IMR-90 (cell line): ENCODE results near the gene GALR2. TPM values are rescaled to one million over a fixed set of nuclear protein-coding genes. Genes with fewer than 3 reads are reported as not detected.

ENCODE experiments used
- ATAC-seq: fragments of 200-7000 bp; cut with Tn5 transposase; 2 replicates; pipeline ENCODE4 v1.9.1; 2020; ENCODE audit warnings: low read depth, mild to moderate bottlenecking, moderate library complexity
- BruUV-seq: library from RNA; stranded (reverse); fragments of 400-500 nt; replicated peaks from 2 replicates; lab custom pipeline; 2021; lab: Mats Ljungman, UMichigan
- CTCF ChIA-PET: fragments of 300-600 bp; formaldehyde crosslinking; extraction: SDS; loops from one replicate; lab custom pipeline; 2021; ENCODE audit warnings: antibody characterized with exemption; lab: Yijun Ruan, JAX
- POLR2A ChIA-PET: fragments of 300-600 bp; sonication (Branson Sonifier 250); formaldehyde crosslinking; loops from one replicate; lab custom pipeline; 2022; ENCODE audit warnings: antibody characterized with exemption; ENCODE audit not compliant: unreplicated experiment; lab: Charles Lee
- DNase-seq: peaks from one replicate; pipeline ENCODE4 v3.0.0; 2013
- H2AFZ ChIP-seq: replicated peaks from 2 replicates; pipeline ENCODE3; 2013; ENCODE audit warnings: low read length, mild to moderate bottlenecking; ENCODE audit not compliant: poor library complexity
- H2AK5ac ChIP-seq: 2 replicates; pipeline ENCODE4 v1.6.1; 2013; ENCODE audit warnings: low read depth, low read length, inconsistent platforms
- H2AK9ac ChIP-seq: replicated peaks from 2 replicates; pipeline ENCODE3; 2013; ENCODE audit warnings: mild to moderate bottlenecking, low read depth, low read length, moderate library complexity; ENCODE audit not compliant: poor library complexity
- H2BK120ac ChIP-seq: 2 replicates; pipeline ENCODE4 v1.6.1; 2013; ENCODE audit warnings: low read depth, low read length, inconsistent platforms
- H2BK15ac ChIP-seq: 3 replicates; pipeline ENCODE4 v1.6.1; 2013; ENCODE audit warnings: low read depth, low read length, inconsistent platforms
- H2BK20ac ChIP-seq: 2 replicates; pipeline ENCODE4 v1.6.1; 2013; ENCODE audit warnings: low read depth, mild to moderate bottlenecking, inconsistent platforms, low read length, moderate library complexity
- H2BK5ac ChIP-seq: 2 replicates; pipeline ENCODE4 v1.6.1; 2013; ENCODE audit warnings: mild to moderate bottlenecking, low read depth, low read length, inconsistent platforms; ENCODE audit not compliant: poor library complexity, severe bottlenecking
- H3K14ac ChIP-seq: replicated peaks from 2 replicates; pipeline ENCODE4 v1.6.1; 2013; ENCODE audit warnings: low read depth, low read length, inconsistent platforms
- H3K18ac ChIP-seq: 2 replicates; pipeline ENCODE4 v1.6.1; 2013; ENCODE audit warnings: low read depth, low read length, control low read depth
- H3K23ac ChIP-seq: 2 replicates; pipeline ENCODE4 v1.6.1; 2013; ENCODE audit warnings: low read depth, low read length, inconsistent platforms
- H3K27ac ChIP-seq: 2 replicates; pipeline ENCODE4 v1.5.1; 2013; ENCODE audit warnings: mild to moderate bottlenecking, control low read depth, low read length; ENCODE audit not compliant: insufficient read depth
- H3K27me3 ChIP-seq: 2 replicates; pipeline ENCODE4 v1.6.1; 2013; ENCODE audit warnings: low read length; ENCODE audit not compliant: control insufficient read depth, insufficient read depth
- H3K36me3 ChIP-seq: 2 replicates; pipeline ENCODE4 v1.6.1; 2013; ENCODE audit warnings: low read length, mixed read lengths; ENCODE audit not compliant: control insufficient read depth, insufficient read depth
- H3K4ac ChIP-seq: 2 replicates; pipeline ENCODE4 v1.6.1; 2013; ENCODE audit warnings: low read depth, low read length, inconsistent platforms
- H3K4me1 ChIP-seq: 2 replicates; pipeline ENCODE4 v1.6.1; 2013; ENCODE audit warnings: low read length, mixed read lengths; ENCODE audit not compliant: control insufficient read depth, insufficient read depth
- H3K4me2 ChIP-seq: 2 replicates; pipeline ENCODE4 v1.6.1; 2013; ENCODE audit warnings: low read depth, mild to moderate bottlenecking, control low read depth, low read length, moderate library complexity
- H3K4me3 ChIP-seq: 2 replicates; pipeline ENCODE4 v1.5.1; 2013; ENCODE audit warnings: low read depth, mild to moderate bottlenecking, control low read depth, low read length, moderate library complexity; ENCODE audit not compliant: insufficient read depth
- H3K56ac ChIP-seq: 2 replicates; pipeline ENCODE4 v1.6.1; 2013; ENCODE audit warnings: low read length, inconsistent platforms; ENCODE audit not compliant: insufficient read depth; ENCODE audit errors: extremely low read depth
- H3K79me1 ChIP-seq, 2 experiments: 2 replicates each; pipeline ENCODE4 v1.6.1; 2013; ENCODE audit warnings: low read length in 2 of 2, inconsistent platforms in 1 of 2, low read depth in 1 of 2
- H3K9ac ChIP-seq: 2 replicates; pipeline ENCODE4 v1.6.1; 2013; ENCODE audit warnings: low read depth, low read length, control low read depth
- H3K9me1 ChIP-seq: 2 replicates; pipeline ENCODE4 v1.6.1; 2013; ENCODE audit warnings: low read length, inconsistent platforms; ENCODE audit not compliant: insufficient read depth
- H3K9me3 ChIP-seq: 2 replicates; pipeline ENCODE4 v1.6.1; 2013; ENCODE audit warnings: low read length; ENCODE audit not compliant: control insufficient read depth, insufficient read depth
- H4K20me1 ChIP-seq: 2 replicates; pipeline ENCODE4 v1.6.1; 2013; ENCODE audit warnings: low read length, inconsistent platforms; ENCODE audit not compliant: insufficient read depth
- H4K5ac ChIP-seq: 2 replicates; pipeline ENCODE4 v1.6.1; 2013; ENCODE audit warnings: mild to moderate bottlenecking, low read depth, low read length, control low read depth
- H4K8ac ChIP-seq, 2 experiments: 2 replicates each; pipeline ENCODE4 v1.6.1; 2013; ENCODE audit warnings: low read depth in 2 of 2, low read length in 2 of 2, control low read depth in 1 of 2, inconsistent platforms in 1 of 2
- H4K91ac ChIP-seq: 2 replicates; pipeline ENCODE4 v1.6.1; 2013; ENCODE audit warnings: low read depth, low read length, inconsistent platforms; ENCODE audit not compliant: insufficient read depth
- CEBPB ChIP-seq: IDR thresholded peaks from 2 replicates; pipeline ENCODE4 v1.6.1; 2012; ENCODE audit warnings: low read depth, low read length, improper control_type of control experiment
- CHD1 ChIP-seq: IDR thresholded peaks from 2 replicates; pipeline ENCODE4 v1.6.1; 2012; ENCODE audit warnings: low read depth, low read length, improper control_type of control experiment
- FOS ChIP-seq: fragments of 150-350 bp; IDR thresholded peaks from 2 replicates; pipeline ENCODE4 v1.6.1; 2016; ENCODE audit warnings: low read depth, low read length
- RCOR1 ChIP-seq: IDR thresholded peaks from 2 replicates; pipeline ENCODE4 v1.6.1; 2012; ENCODE audit warnings: mild to moderate bottlenecking, low read length, improper control_type of control experiment; ENCODE audit not compliant: insufficient replicate concordance
- SMC3 ChIP-seq: fragments of 150-350 bp; IDR thresholded peaks from 2 replicates; pipeline ENCODE4 v1.6.1; 2016; ENCODE audit warnings: low read depth, mild to moderate bottlenecking, antibody characterized with exemption, low read length, moderate library complexity
- WGBS, 2 experiments: methylation state at CpG; one replicate each; pipeline versions ENCODE4 v1.1.5 to v1.1.7; 2013; ENCODE audit warnings: missing lambda C conversion rate in 2 of 2; ENCODE audit not compliant: insufficient read length in 1 of 2; ENCODE audit errors: extremely low coverage in 2 of 2; 5-methylcytosine and 5-hydroxymethylcytosine counted together
- dilution Hi-C: fragments of 300-500 bp; cut with HindIII; formaldehyde crosslinking; loops from one replicate; pipeline ENCODE4 v1.14.3; 2018; ENCODE audit warnings: low sequenced_read_pairs; ENCODE audit not compliant: unreplicated experiment
- in situ Hi-C: fragments of 300-500 bp; cut with MboI; formaldehyde crosslinking; loops from 3 replicates; pipeline ENCODE4 v1.14.3; 2019; ENCODE audit warnings: low sequenced_read_pairs, inconsistent platforms, mixed read lengths
- intact Hi-C: fragments of 100-400 bp; cut with micrococcal nuclease; formaldehyde crosslinking; loops from 2 replicates; pipeline ENCODE4 v1.10.0; 2022
- polyA plus RNA-seq, 3 experiments: library from polyadenylated mRNA; depleted of rRNA; stranded (reverse); fragments of >200 nt; gene quantifications; 2 replicates each; pipeline ENCODE4 v1.2.3, GENCODE V29; 2012; ENCODE audit warnings: low replicate concordance in 1 of 3
- total RNA-seq: library from RNA; depleted of rRNA; stranded (reverse); fragments of >200 nt; gene quantifications from 2 replicates; pipeline ENCODE4 v1.2.3, GENCODE V29; 2012

Gene GALR2
- total and polyA plus RNA-seq, 2 of the 4 experiments (the other 2 are of a cell fraction) = 0.07 TPM; not detected in 1

GRCh38 chr17:76078860-76079534 is 4.4 kb downstream of the GALR2 start, which contains the start of gene ZACN:
Gene ZACN, plus strand, starts transcription at chr17:76079182. Its CDS starts 83 bp downstream, at chr17:76079265.
- TF ChIP-seq SMC3 (no peak), CHD1 (no peak), FOS (no peak), CEBPB (no peak), RCOR1 (no peak)
- Histone ChIP-seq H2BK120ac (no peak within 1 kb of the TSS), H3K9me3 (no peaks in the 10 kb centered on the region), H4K20me1 (peaks cover 14% of the 10 kb centered on the region), H3K9me1 (peaks cover 8% of the 10 kb centered on the region; the same call in 1 of the 2 replicates), H3K14ac (no peak within 1 kb of the TSS), H2AFZ (no peak within 1 kb of the TSS), H3K79me1 (no peaks in the 10 kb centered on the region), H3K27ac (no peak within 1 kb of the TSS), H2AK5ac (no peak within 1 kb of the TSS), H3K36me3 (peaks cover 17% of the 10 kb centered on the region; the same call in 1 of the 2 replicates), H3K18ac (no peak within 1 kb of the TSS), H4K5ac (no peak within 1 kb of the TSS), H3K27me3 (peaks cover 62% of the 10 kb centered on the region), H4K91ac (no peak within 1 kb of the TSS), H3K9ac (no peak within 1 kb of the TSS), H2BK15ac (no peak within 1 kb of the TSS), H3K4ac (no peak within 1 kb of the TSS), H3K56ac (no peak within 1 kb of the TSS), H2BK5ac (no peak within 1 kb of the TSS), H2BK20ac (no peak within 1 kb of the TSS), H4K8ac (no peak within 1 kb of the TSS), H3K4me1 (no peaks in the 10 kb centered on the region), H3K4me2 (no peak within 1 kb of the TSS), H2AK9ac (peak within 1 kb of the TSS; percentile 69), H3K4me3 (no peak within 1 kb of the TSS), H3K23ac (no peak within 1 kb of the TSS)
- CTCF ChIA-PET = interaction anchor here (0.6 kb wide), 1 partner anchor 211 kb away, joined by 3 read pairs; no protein-coding TSS in a partner anchor
- WGBS, 2 experiments = 62% methylated on average over 8 of the region's 17 CpGs; no CpG with 5 or more reads in 1 of the 2 experiments
- POLR2A ChIA-PET = interaction anchor here (0.5 kb wide), 1 partner anchor 166 kb away, joined by 3 read pairs; no protein-coding TSS in a partner anchor
- BruUV-seq = no TSS peak
- in situ Hi-C loops = no loop called here
- dilution Hi-C loops = no loop called here
- DNase-seq (no peak), ATAC-seq (no peak)
- intact Hi-C loops = loop anchor here (10.0 kb wide), 1 partner anchor 174 kb away; the partner anchor contains the start of gene MRPL38
